SKM-1 (cell line): Measurements from ENCODE around the gene CHP2.
A peak's percentile ranks its signal among the peaks of the same experiment; 100 is the strongest.

Experiments
- DNase-seq: peaks from one replicate; lab custom pipeline; 2025; ENCODE audit not compliant: unreplicated experiment; lab: John Stamatoyannopoulos, UW

Gene CHP2

GRCh38 chr16:23803591-23804123 lies 48.8 kb downstream of the CHP2 start:
- DNase-seq = peak; percentile 48

- DNase-seq = no peak
Measured at GRCh38 chr16:23807028-23807427, 52.2 kb downstream of the CHP2 start.
